Parathyroid adenoma (tissue), 2 donors: ENCODE measurements around the gene MXD4.

Source experiments
- H2AFZ ChIP-seq: fragments of 300-600 bp; sonication (generic); one replicate; pipeline ENCODE4 v1.7.0; 2017; ENCODE audit warnings: antibody characterized with exemption, mild to moderate bottlenecking
- H3K27ac ChIP-seq: fragments of 300-600 bp; sonication (generic); one replicate; pipeline ENCODE4 v1.7.0; 2017
- H3K27me3 ChIP-seq: fragments of 300-600 bp; sonication (generic); one replicate; pipeline ENCODE4 v1.7.0; 2017; ENCODE audit warnings: low read length; ENCODE audit not compliant: control insufficient read depth, insufficient read depth
- H3K36me3 ChIP-seq: fragments of 300-600 bp; sonication (generic); one replicate; pipeline ENCODE4 v1.7.0; 2017; ENCODE audit warnings: low read length; ENCODE audit not compliant: control insufficient read depth, insufficient read depth
- H3K4me1 ChIP-seq: fragments of 300-600 bp; sonication (generic); one replicate; pipeline ENCODE4 v1.7.0; 2017; ENCODE audit warnings: control low read depth
- H3K4me2 ChIP-seq: fragments of 300-600 bp; sonication (generic); one replicate; pipeline ENCODE4 v1.7.0; 2017; ENCODE audit warnings: low read length
- H3K4me3 ChIP-seq: fragments of 300-600 bp; sonication (generic); one replicate; pipeline ENCODE4 v1.7.0; 2017; ENCODE audit warnings: low read depth, low read length
- H3K79me2 ChIP-seq: fragments of 300-600 bp; sonication (generic); one replicate; pipeline ENCODE4 v1.7.0; 2017; ENCODE audit warnings: control low read depth
- H3K9ac ChIP-seq: fragments of 300-600 bp; sonication (generic); one replicate; pipeline ENCODE4 v1.7.0; 2017; ENCODE audit warnings: mild to moderate bottlenecking
- H3K9me3 ChIP-seq: fragments of 300-600 bp; sonication (generic); one replicate; pipeline ENCODE4 v1.7.0; 2017; ENCODE audit warnings: low read length; ENCODE audit not compliant: control insufficient read depth
- TF ChIP-seq, protein P1 (sequence below): fragments of 300-600 bp; sonication (generic); IDR thresholded peaks from one replicate; pipeline ENCODE4 v1.7.0; 2017; ENCODE audit warnings: antibody characterized with exemption, mild to moderate bottlenecking
- donor health status: primary hyperparathyroidism.

MXD4 gene

DNA sequence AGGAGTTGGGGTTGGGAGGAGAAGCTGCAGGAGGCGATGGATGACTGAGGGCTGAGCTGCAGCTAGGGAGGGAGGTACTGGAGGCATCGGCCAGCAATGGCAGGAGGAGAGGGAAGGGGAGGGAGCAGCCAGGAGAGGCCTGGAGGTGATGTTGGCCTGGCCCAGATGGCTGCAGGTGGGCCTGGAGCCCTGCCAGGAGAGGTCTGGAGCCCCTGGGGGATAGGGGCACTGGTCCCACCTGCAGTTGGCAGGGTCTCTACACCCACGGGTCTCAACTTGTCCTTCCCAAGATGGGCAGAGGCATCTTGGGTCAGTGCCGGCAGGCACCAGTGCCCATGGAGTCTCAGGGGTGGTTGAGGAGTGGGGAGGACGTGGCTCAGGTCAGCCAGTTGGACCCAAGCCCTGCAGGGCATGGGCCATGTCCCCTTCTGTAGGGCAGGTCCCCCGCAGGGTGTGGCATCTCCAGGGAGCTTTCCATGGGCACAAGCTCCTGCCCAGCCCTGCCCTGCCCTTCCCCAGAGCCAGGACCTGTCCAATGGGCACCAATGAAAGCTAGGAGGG, 2.7 kb upstream of the MXD4 start:
- Histone ChIP-seq H3K79me2 (peaks cover 5% of the 10 kb centered on the region), H3K27ac (no peak overlapping the region), H3K9me3 (no peaks in the 10 kb centered on the region), H3K4me2 (no peak overlapping the region), H3K36me3 (no peaks in the 10 kb centered on the region), H3K4me1 (peaks cover 10% of the 10 kb centered on the region), H3K4me3 (no peak overlapping the region), H3K9ac (no peak overlapping the region), H3K27me3 (no peaks in the 10 kb centered on the region), H2AFZ (no peak overlapping the region)
- TF ChIP-seq, protein P1, sequence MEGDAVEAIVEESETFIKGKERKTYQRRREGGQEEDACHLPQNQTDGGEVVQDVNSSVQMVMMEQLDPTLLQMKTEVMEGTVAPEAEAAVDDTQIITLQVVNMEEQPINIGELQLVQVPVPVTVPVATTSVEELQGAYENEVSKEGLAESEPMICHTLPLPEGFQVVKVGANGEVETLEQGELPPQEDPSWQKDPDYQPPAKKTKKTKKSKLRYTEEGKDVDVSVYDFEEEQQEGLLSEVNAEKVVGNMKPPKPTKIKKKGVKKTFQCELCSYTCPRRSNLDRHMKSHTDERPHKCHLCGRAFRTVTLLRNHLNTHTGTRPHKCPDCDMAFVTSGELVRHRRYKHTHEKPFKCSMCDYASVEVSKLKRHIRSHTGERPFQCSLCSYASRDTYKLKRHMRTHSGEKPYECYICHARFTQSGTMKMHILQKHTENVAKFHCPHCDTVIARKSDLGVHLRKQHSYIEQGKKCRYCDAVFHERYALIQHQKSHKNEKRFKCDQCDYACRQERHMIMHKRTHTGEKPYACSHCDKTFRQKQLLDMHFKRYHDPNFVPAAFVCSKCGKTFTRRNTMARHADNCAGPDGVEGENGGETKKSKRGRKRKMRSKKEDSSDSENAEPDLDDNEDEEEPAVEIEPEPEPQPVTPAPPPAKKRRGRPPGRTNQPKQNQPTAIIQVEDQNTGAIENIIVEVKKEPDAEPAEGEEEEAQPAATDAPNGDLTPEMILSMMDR: no peak

DNA sequence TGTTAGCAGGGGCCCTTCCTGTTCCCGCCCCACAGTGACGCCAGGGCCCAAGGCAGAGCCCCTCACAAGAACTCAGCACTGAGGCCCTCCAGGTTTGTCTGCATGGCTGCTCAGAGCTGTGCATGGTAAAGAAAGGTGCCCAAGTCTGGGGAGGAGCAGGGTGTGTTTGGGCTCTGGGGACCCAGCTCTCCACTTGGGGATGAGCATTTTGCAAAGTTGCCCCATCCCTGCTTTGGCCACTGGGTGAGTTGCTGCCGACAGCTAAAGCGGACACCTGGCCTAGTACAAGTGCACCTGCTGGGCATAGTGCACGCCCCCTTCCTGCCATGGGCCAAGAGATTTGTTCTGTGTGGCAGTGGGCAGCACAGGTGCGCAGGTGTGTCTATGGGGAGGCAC, 2.0 kb upstream of the MXD4 start:
- Histone ChIP-seq H3K4me2 (no peak overlapping the region), H2AFZ (no peak overlapping the region), H3K27me3 (no peaks in the 10 kb centered on the region), H3K79me2 (peaks cover 5% of the 10 kb centered on the region), H3K4me3 (no peak overlapping the region), H3K27ac (no peak overlapping the region), H3K9ac (no peak overlapping the region), H3K9me3 (no peaks in the 10 kb centered on the region), H3K36me3 (no peaks in the 10 kb centered on the region), H3K4me1 (peaks cover 13% of the 10 kb centered on the region)
- TF ChIP-seq, protein P1: no peak

DNA sequence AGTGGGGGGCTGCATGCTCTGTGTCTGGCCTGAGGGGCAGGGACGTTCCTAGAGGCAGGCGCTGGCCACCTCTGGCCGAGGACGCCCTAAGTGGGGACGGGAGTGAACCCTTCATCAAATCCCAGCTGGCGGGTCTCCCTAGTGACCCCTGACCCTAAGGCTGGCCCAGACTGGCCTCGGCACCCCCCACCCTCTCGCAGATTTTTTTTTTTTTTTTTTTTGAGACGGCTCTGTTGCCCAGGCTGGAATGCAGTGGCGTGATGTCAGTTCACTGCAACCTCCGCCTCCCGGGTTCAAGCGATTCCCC, 988 bp upstream of the MXD4 start:
- no peaks in the 10 kb centered on the region for H3K36me3 ChIP-seq
- no peaks in the 10 kb centered on the region for H3K9me3 ChIP-seq
- H3K4me1 ChIP-seq: peaks cover 15% of the 10 kb centered on the region
- no peaks in the 10 kb centered on the region for H3K27me3 ChIP-seq
- TF ChIP-seq, protein P1: no peak
- peak overlapping the region; percentile 86 for H2AFZ ChIP-seq
- H3K79me2 ChIP-seq: peaks cover 5% of the 10 kb centered on the region
- H3K9ac ChIP-seq: no peak overlapping the region
- peak overlapping the region; percentile 63 for H3K4me3 ChIP-seq
- H3K4me2 ChIP-seq: peak overlapping the region; percentile 79
- H3K27ac ChIP-seq: peak overlapping the region; percentile 82

DNA sequence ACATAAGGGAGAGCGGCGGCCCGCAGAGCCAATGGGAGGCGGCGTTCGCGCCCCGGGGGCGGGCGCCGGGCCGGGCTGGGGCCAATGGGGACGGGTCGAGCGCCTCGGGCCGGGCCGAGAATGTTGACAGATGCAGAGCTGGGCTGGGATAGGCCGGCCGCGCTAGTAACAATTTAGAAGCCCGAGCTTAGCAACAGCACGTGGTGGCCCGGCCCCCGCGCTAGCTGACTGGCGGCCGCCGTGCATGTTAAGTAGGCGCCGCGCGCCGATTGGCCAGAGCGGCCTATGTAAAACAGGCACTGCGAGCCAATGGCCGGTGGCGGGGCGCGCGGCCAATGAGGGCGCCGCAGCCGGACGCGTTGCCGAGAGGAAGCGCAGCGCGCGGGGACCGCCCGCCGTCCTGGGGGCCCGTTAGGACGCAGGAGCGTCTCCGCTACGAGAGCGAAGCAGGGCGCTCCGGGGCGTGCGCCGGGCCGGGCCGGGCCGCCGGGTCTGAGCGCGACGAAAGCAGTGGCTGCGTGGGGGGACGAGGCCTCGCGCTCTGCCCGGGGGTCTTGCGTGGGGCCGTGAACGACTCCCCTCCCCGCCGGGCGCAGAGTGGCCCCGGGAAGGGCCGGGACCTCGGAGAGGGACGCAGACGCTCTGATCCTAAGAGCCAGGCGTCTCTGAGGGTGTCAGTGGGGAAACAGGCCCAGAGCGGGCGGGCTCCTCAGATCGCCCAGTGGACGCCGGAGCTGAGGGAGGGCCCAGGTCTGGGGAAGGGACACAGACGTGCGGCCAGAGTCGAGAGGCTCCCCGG, 435 bp upstream of the MXD4 start:
- Histone ChIP-seq H3K27me3 (no peaks in the 10 kb centered on the region), H2AFZ (peak overlapping the region; percentile 86), H3K79me2 (peaks cover 5% of the 10 kb centered on the region), H3K4me3 (peak overlapping the region; percentile 63), H3K4me2 (peak overlapping the region; percentile 79), H3K9ac (no peak overlapping the region), H3K36me3 (no peaks in the 10 kb centered on the region), H3K27ac (peak overlapping the region; percentile 82), H3K4me1 (peaks cover 15% of the 10 kb centered on the region), H3K9me3 (no peaks in the 10 kb centered on the region)
- TF ChIP-seq, protein P1: no peak
